Measurements from ENCODE around the gene NCOR1.

NCOR1 gene

GRCh38 chr17:16026895-16027294, 188.4 kb downstream of the NCOR1 start:
- DNase-seq (ENCODE audit: low spot score): no peak

GRCh38 chr17:16025202-16025601, 190.1 kb downstream of the NCOR1 start:
- no peak for DNase-seq (ENCODE audit: low spot score)

- no peak for DNase-seq (ENCODE audit: low spot score)
Observed at GRCh38 chr17:16023881-16024280, 191.5 kb downstream of the NCOR1 start.

- no peak for DNase-seq (ENCODE audit: low spot score)
Observed at GRCh38 chr17:16019347-16019746, 196.0 kb downstream of the NCOR1 start.

GRCh38 chr17:16013943-16014407, 201.4 kb downstream of the NCOR1 start:
- no peak for DNase-seq (ENCODE audit: low spot score)

- DNase-seq (ENCODE audit: low spot score): no peak
Observed at GRCh38 chr17:16007439-16007838, 207.9 kb downstream of the NCOR1 start.

- DNase-seq (ENCODE audit: low spot score): no peak
Observed at GRCh38 chr17:16005636-16006035, 209.7 kb downstream of the NCOR1 start.

- DNase-seq (ENCODE audit: low spot score): no peak
Observed at GRCh38 chr17:16003841-16004240, 211.5 kb downstream of the NCOR1 start.

GRCh38 chr17:16002708-16003260, 212.6 kb downstream of the NCOR1 start:
- DNase-seq (ENCODE audit: low spot score): no peak

GRCh38 chr17:16001226-16001897, 214.0 kb downstream of the NCOR1 start:
- no peak for DNase-seq (ENCODE audit: low spot score)

GRCh38 chr17:15999974-16000827, 215.1 kb downstream of the NCOR1 start:
- DNase-seq (ENCODE audit: low spot score): peak; percentile 20

- peak; percentile 86 for DNase-seq (ENCODE audit: low spot score)
Observed at GRCh38 chr17:15999141-15999973, 216.0 kb downstream of the NCOR1 start, which contains the start of the genes TTC19 and ZSWIM7. TSS of gene TTC19 (plus strand) at chr17:15999824. CDS start at chr17:15999849, 25 bp downstream. TSS of gene ZSWIM7 (minus strand) at chr17:15999704. CDS start at chr17:15999594, 110 bp downstream.

- no peak for DNase-seq (ENCODE audit: low spot score)
Observed at GRCh38 chr17:15998031-15998562, 217.2 kb downstream of the NCOR1 start.

GRCh38 chr17:15996322-15996721, 219.0 kb downstream of the NCOR1 start:
- DNase-seq (ENCODE audit: low spot score): no peak

- no peak for DNase-seq (ENCODE audit: low spot score)
Observed at GRCh38 chr17:15981646-15982580, 233.4 kb downstream of the NCOR1 start.

- DNase-seq (ENCODE audit: low spot score): no peak
Observed at GRCh38 chr17:15981208-15981607, 234.1 kb downstream of the NCOR1 start.

All from hematopoietic multipotent progenitor cell treated with erythropoietin and hydrocortisone succinate and interleukin-3 and kit ligand, for 15 days (in vitro differentiated cells).